Measurements from ENCODE around the gene SACM1L. TPM values are rescaled to one million over a fixed set of nuclear protein-coding genes. Genes with fewer than 3 reads are reported as not detected.

Gene SACM1L
- total and polyA plus RNA-seq, 2 donors, result 47.2 to 58.3 TPM

DNA sequence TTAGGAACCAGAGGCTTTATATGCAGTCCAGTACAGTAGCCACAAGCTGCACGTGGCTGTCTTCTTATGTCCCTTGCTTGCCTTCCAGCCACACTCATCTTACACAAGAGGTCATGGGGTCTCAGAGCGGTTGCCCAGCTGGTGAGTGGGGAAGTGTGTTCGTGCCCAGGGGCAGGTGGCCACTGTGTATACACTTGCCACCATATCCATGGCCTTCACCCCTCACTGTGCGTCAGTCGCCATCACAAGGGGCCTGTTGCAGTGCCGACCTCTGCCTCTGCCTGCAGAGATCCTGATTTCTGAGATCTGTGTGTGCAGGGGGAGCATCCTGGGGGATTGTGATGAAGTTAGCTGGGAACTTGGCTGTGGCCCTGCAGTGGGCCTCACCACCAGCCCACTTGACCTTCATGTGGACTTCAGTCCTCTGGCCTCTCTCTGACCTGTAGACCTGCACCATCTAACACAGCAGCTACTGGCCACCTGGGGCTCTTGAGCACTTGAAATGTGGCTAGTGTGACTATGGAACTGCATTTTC, 43.1 kb upstream of the SACM1L start:
- Histone ChIP-seq H3K4me3 (ENCODE audit: low read length in 2 of 2) (no peak overlapping the region), H3K4me1 (ENCODE audit: control insufficient read depth in 2 of 2, insufficient read depth in 2 of 2, low read length in 2 of 2) (peaks cover 0 to 9% of the 10 kb centered on the region in 2 donors), H3K9me3 (ENCODE audit: control insufficient read depth in 2 of 2, insufficient read depth in 1 of 2, low read length in 1 of 2) (peaks cover 0 to 2% of the 10 kb centered on the region in 2 donors), H3K27ac (ENCODE audit: low read depth in 1 of 2, low read length in 1 of 2) (no peak overlapping the region), H3K27me3 (ENCODE audit: control insufficient read depth in 2 of 2, insufficient read depth in 1 of 2, low read length in 1 of 2) (no peaks in the 10 kb centered on the region), H3K36me3 (ENCODE audit: control insufficient read depth in 2 of 2, insufficient read depth in 2 of 2, low read length in 1 of 2) (peaks cover 23 to 25% of the 10 kb centered on the region in 2 donors)
- WGBS, result 96% methylated on average over 6 of the region's 6 CpGs
- DNase-seq (ENCODE audit: low read depth in 6 of 9, low spot score in 9 of 9), result no peak

DNA sequence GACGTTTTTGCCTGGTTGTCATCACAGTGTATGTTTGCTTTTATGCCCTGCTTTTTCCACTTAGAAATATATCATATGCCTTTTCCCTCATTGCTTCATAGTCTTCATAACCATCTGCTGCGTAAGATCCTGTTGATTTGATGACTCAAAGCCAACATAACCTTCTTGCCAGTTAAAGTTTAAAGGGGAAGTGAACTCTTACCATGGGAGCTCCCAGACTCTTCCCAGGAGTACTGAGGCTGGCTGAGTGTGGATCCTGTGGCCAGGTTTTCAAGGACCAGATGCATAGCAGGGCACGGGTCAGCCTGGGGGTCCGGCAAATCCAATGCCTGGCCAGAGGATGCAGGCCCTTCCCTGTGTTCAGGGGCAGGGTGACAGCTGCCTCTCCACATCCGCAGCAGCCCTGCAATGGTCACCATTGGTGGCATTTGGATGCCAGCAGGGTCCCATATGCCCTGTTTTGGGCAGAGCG, 42.0 kb upstream of the SACM1L start:
- WGBS, result 88% methylated on average over 6 of the region's 6 CpGs
- H3K27ac ChIP-seq (ENCODE audit: low read depth in 1 of 2, low read length in 1 of 2), result no peak overlapping the region
- no peaks in the 10 kb centered on the region for H3K27me3 ChIP-seq (ENCODE audit: control insufficient read depth in 2 of 2, insufficient read depth in 1 of 2, low read length in 1 of 2)
- H3K4me3 ChIP-seq (ENCODE audit: low read length in 2 of 2), result no peak overlapping the region
- no peak for DNase-seq (ENCODE audit: low read depth in 6 of 9, low spot score in 9 of 9)
- H3K9me3 ChIP-seq (ENCODE audit: control insufficient read depth in 2 of 2, insufficient read depth in 1 of 2, low read length in 1 of 2), result peaks cover 0 to 2% of the 10 kb centered on the region in 2 donors
- peaks cover 0 to 7% of the 10 kb centered on the region in 2 donors for H3K4me1 ChIP-seq (ENCODE audit: control insufficient read depth in 2 of 2, insufficient read depth in 2 of 2, low read length in 2 of 2)
- H3K36me3 ChIP-seq (ENCODE audit: control insufficient read depth in 2 of 2, insufficient read depth in 2 of 2, low read length in 1 of 2), result peaks cover 23 to 24% of the 10 kb centered on the region in 2 donors

DNA sequence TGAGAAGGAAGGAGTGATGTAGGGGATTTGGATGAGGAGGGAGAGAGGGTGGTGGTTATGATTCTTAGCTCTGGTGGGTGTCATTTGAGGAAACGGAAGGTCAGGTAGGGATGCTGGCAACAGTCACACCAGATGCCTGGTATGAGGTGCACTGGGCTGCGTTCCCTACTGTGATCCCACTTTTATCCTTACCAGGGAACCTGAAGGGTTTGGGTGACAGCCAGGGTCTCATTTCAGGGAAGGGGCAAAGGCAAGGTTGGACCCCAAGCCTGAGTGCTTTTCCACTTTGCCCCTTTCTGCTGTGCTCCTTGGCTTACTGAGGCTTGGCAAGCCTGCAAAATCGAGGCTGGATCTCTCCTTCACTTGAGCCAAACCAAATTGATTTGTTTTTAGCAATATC, 36.0 kb upstream of the SACM1L start:
- H3K27ac ChIP-seq (ENCODE audit: low read depth in 1 of 2, low read length in 1 of 2), result no peak overlapping the region
- no peak overlapping the region for H3K4me3 ChIP-seq (ENCODE audit: low read length in 2 of 2)
- peaks cover 0 to 2% of the 10 kb centered on the region in 2 donors for H3K9me3 ChIP-seq (ENCODE audit: control insufficient read depth in 2 of 2, insufficient read depth in 1 of 2, low read length in 1 of 2)
- DNase-seq (ENCODE audit: low read depth in 6 of 9, low spot score in 9 of 9), result no peak
- 79% methylated on average over 3 of the region's 3 CpGs for WGBS
- H3K27me3 ChIP-seq (ENCODE audit: control insufficient read depth in 2 of 2, insufficient read depth in 1 of 2, low read length in 1 of 2), result no peaks in the 10 kb centered on the region
- H3K36me3 ChIP-seq (ENCODE audit: control insufficient read depth in 2 of 2, insufficient read depth in 2 of 2, low read length in 1 of 2), result peaks cover 6 to 7% of the 10 kb centered on the region in 2 donors
- H3K4me1 ChIP-seq (ENCODE audit: control insufficient read depth in 2 of 2, insufficient read depth in 2 of 2, low read length in 2 of 2), result peaks cover 0 to 10% of the 10 kb centered on the region in 2 donors

DNA sequence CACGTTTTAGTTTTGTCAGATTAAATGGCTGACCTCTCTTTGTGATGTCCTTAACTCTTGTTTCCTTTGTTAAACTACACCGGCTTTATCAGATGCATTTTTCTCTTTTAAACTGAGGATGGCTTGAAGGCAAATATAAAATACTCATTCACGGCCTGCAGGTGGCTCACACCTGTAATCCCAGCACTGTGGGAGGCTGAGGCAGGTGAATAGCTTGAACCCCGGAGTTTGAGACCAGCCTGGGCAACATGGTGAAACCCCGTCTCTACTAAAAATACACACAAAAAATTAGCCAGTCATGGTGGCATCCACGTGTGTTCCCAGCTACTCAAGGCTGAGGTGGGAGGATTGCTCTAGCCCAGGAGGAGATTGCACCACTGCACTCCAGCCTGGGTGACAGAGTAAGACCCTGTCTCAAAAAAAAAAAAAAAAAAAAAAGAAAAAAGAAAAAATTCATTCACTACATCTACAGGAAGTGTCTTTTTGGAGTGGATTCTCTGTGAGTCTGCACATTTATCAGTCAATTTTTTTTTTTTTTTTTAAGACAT, 34.7 kb upstream of the SACM1L start:
- Histone ChIP-seq H3K27me3 (ENCODE audit: control insufficient read depth in 2 of 2, insufficient read depth in 1 of 2, low read length in 1 of 2) (no peaks in the 10 kb centered on the region), H3K4me1 (ENCODE audit: control insufficient read depth in 2 of 2, insufficient read depth in 2 of 2, low read length in 2 of 2) (peaks cover 0 to 10% of the 10 kb centered on the region in 2 donors), H3K27ac (ENCODE audit: low read depth in 1 of 2, low read length in 1 of 2) (no peak overlapping the region), H3K4me3 (ENCODE audit: low read length in 2 of 2) (no peak overlapping the region), H3K9me3 (ENCODE audit: control insufficient read depth in 2 of 2, insufficient read depth in 1 of 2, low read length in 1 of 2) (no peaks in the 10 kb centered on the region), H3K36me3 (ENCODE audit: control insufficient read depth in 2 of 2, insufficient read depth in 2 of 2, low read length in 1 of 2) (peaks cover 6 to 7% of the 10 kb centered on the region in 2 donors)
- no peak for DNase-seq (ENCODE audit: low read depth in 6 of 9, low spot score in 9 of 9)
- 34% methylated on average over 6 of the region's 6 CpGs for WGBS

DNA sequence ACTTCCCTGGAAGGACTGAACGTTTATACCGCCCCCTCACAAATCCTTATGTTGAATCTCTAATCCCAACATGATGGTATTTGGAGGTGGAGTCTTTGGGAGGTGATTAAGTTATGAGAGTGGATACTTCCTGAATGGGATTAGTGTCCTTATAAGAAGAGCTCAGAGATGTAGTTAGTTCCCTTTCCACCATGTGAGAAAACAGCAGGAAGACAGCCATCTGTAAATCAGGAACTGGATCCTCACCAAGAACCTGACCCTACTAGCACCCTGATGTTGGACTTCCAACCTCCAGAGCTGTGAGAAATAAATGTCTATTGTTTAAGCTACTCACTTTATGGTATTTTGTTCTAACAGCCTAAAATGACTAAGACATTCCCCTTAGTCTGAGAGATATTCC, 33.3 kb upstream of the SACM1L start:
- Histone ChIP-seq H3K27me3 (ENCODE audit: control insufficient read depth in 2 of 2, insufficient read depth in 1 of 2, low read length in 1 of 2) (no peaks in the 10 kb centered on the region), H3K9me3 (ENCODE audit: control insufficient read depth in 2 of 2, insufficient read depth in 1 of 2, low read length in 1 of 2) (no peaks in the 10 kb centered on the region), H3K36me3 (ENCODE audit: control insufficient read depth in 2 of 2, insufficient read depth in 2 of 2, low read length in 1 of 2) (peaks cover 7 to 10% of the 10 kb centered on the region in 2 donors), H3K4me3 (ENCODE audit: low read length in 2 of 2) (no peak overlapping the region), H3K4me1 (ENCODE audit: control insufficient read depth in 2 of 2, insufficient read depth in 2 of 2, low read length in 2 of 2) (peaks cover 0 to 12% of the 10 kb centered on the region in 2 donors), H3K27ac (ENCODE audit: low read depth in 1 of 2, low read length in 1 of 2) (no peak overlapping the region)
- 92% methylated on average over 2 of the region's 2 CpGs for WGBS
- no peak for DNase-seq (ENCODE audit: low read depth in 6 of 9, low spot score in 9 of 9)

DNA sequence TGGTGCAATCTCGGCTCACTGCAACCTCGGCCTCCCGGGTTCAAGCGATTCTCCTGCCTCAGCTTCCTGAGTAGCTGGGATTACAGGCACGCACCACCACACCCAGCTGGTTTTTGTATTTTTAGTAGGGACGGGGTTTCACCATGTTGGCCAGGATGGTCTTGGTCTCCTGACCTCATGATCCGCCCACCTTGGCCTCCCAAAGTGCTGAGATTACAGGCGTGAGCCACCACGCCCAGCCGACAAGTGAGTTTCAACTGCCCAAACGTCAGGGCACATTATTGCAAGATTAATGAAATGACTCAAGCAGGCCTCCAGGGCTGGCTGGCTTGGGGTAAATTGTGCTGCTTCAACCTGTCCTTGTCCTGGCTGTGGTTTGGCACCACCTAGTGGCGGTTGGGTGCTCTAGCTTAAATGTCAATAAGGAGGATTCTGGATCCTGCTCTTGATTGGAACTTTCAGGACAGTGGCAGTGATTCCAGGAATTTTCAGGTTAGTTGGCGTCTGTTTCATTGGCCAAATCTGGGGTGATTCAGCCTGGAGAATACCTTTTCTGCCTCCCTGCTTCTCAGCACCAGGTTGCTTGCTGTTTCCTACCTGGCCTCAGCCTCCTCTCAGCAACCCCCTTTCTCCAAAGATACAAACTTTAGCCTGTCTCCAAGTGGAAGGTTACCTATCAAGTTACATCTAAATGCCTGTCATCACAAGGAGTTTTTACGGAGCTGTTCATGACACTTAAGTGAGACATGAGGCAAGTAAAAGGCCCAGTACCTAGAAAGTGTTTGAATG, 32.4 kb upstream of the SACM1L start:
- peak in 8 of 9 donors; percentile 78 to 93 (median 85) for DNase-seq (ENCODE audit: low read depth in 6 of 9, low spot score in 9 of 9)
- 62% methylated on average over 14 of the region's 14 CpGs for WGBS

DNA sequence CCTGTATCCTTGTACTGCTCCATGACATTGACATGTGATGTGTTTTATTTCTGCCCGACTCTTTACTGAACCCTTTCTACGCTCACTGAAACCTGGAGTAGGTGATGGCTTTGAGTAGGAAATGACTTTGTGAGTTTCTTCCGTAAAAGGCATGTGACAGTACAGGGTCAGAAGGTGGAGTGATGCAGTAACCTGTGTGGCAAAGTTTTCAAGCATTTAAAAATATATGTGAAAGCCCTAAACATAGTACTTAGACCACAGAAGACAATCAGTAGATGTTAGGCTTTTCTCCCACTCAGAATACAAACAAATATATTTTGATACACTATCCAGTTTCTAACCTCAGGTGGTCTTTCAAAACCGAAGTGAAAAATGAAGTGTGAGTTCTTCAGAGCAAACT, 31.3 kb upstream of the SACM1L start:
- WGBS, result 90% methylated on average over 4 of the region's 4 CpGs
- Histone ChIP-seq H3K27me3 (ENCODE audit: control insufficient read depth in 2 of 2, insufficient read depth in 1 of 2, low read length in 1 of 2) (no peaks in the 10 kb centered on the region), H3K27ac (ENCODE audit: low read depth in 1 of 2, low read length in 1 of 2) (no peak overlapping the region), H3K4me3 (ENCODE audit: low read length in 2 of 2) (no peak overlapping the region), H3K36me3 (ENCODE audit: control insufficient read depth in 2 of 2, insufficient read depth in 2 of 2, low read length in 1 of 2) (peaks cover 7 to 10% of the 10 kb centered on the region in 2 donors), H3K9me3 (ENCODE audit: control insufficient read depth in 2 of 2, insufficient read depth in 1 of 2, low read length in 1 of 2) (no peaks in the 10 kb centered on the region), H3K4me1 (ENCODE audit: control insufficient read depth in 2 of 2, insufficient read depth in 2 of 2, low read length in 2 of 2) (peaks cover 0 to 12% of the 10 kb centered on the region in 2 donors)
- DNase-seq (ENCODE audit: low read depth in 6 of 9, low spot score in 9 of 9), result no peak

More for the DNA sequence above, 32.4 kb upstream of the SACM1L start:
- peaks cover 0 to 12% of the 10 kb centered on the region in 2 donors for H3K4me1 ChIP-seq (ENCODE audit: control insufficient read depth in 2 of 2, insufficient read depth in 2 of 2, low read length in 2 of 2)
- H3K36me3 ChIP-seq (ENCODE audit: control insufficient read depth in 2 of 2, insufficient read depth in 2 of 2, low read length in 1 of 2), result peaks cover 7 to 10% of the 10 kb centered on the region in 2 donors
- H3K27me3 ChIP-seq (ENCODE audit: control insufficient read depth in 2 of 2, insufficient read depth in 1 of 2, low read length in 1 of 2), result no peaks in the 10 kb centered on the region
- no peak overlapping the region for H3K4me3 ChIP-seq (ENCODE audit: low read length in 2 of 2)
- no peaks in the 10 kb centered on the region for H3K9me3 ChIP-seq (ENCODE audit: control insufficient read depth in 2 of 2, insufficient read depth in 1 of 2, low read length in 1 of 2)
- no peak overlapping the region for H3K27ac ChIP-seq (ENCODE audit: low read depth in 1 of 2, low read length in 1 of 2)

DNA sequence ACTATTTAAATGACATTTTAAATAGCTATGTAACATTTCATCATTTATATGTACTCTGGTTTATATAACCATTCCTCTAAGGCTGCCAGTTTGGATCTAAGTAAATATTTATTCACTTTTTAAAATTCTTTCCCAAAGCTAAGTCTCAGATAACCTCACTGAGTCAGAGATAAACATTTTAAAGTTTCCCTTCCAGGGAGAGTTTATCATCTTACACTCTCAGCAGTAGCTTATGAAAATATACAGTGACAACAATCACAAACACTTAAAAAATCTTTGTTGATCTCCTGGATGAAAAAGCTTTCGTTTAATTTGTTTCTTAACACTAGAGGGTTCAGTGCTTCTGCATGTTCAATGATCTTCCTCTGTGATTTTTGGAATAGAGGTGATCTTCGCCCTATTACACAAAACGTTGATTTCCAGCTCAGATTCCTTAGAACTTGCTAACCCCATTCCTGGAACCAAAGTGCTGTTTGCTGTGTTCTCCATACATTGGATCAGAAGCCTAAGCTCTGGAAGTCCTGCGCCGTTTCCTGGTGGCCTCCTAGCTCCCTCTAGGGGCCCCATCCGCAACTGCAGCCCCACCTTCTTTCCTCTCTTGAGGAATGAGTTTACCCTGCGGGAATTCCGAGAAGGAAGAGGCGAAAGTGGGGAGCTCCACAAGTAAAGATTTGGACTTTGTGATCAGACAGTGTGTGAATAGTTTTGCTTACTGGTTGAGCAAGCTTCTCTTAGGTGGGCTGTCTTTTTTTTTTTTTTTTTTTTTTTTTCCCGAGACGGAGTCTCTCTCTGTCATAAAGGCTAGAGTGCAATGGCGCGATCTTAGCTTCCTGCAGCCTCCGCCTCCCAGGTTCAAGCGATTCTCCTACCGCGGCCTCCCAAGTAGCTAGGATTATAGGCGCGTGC, 29.3 kb upstream of the SACM1L start:
- no peak overlapping the region for H3K4me3 ChIP-seq (ENCODE audit: low read length in 2 of 2)
- H3K4me1 ChIP-seq (ENCODE audit: control insufficient read depth in 2 of 2, insufficient read depth in 2 of 2, low read length in 2 of 2), result peaks cover 5 to 16% of the 10 kb centered on the region in 2 donors
- H3K9me3 ChIP-seq (ENCODE audit: control insufficient read depth in 2 of 2, insufficient read depth in 1 of 2, low read length in 1 of 2), result no peaks in the 10 kb centered on the region
- peak in 2 of 9 donors; percentile 27 to 54 for DNase-seq (ENCODE audit: low read depth in 6 of 9, low spot score in 9 of 9)
- no peaks in the 10 kb centered on the region for H3K27me3 ChIP-seq (ENCODE audit: control insufficient read depth in 2 of 2, insufficient read depth in 1 of 2, low read length in 1 of 2)
- peaks cover 7 to 10% of the 10 kb centered on the region in 2 donors for H3K36me3 ChIP-seq (ENCODE audit: control insufficient read depth in 2 of 2, insufficient read depth in 2 of 2, low read length in 1 of 2)
- H3K27ac ChIP-seq (ENCODE audit: low read depth in 1 of 2, low read length in 1 of 2), result no peak overlapping the region
- WGBS, result 82% methylated on average over 19 of the region's 19 CpGs

Measured in thymus (tissue), 11 donors.